Progenitor cell of endocrine pancreas (in vitro differentiated cells): ENCODE measurements around the gene ACTRT2. TPM values are rescaled to one million over a fixed set of nuclear protein-coding genes. Genes with fewer than 3 reads are reported as not detected.

ENCODE experiments used
- DNase-seq: peaks from one replicate; pipeline ENCODE4 v3.0.0; 2021; ENCODE audit warnings: low spot score; ENCODE audit not compliant: unreplicated experiment
- H3K27ac Mint-ChIP-seq: 2 replicates; pipeline ENCODE4 v1.8.0; 2021; ENCODE audit warnings: mild to moderate bottlenecking, moderate library complexity, mixed read lengths
- H3K27me3 Mint-ChIP-seq: 2 replicates; pipeline ENCODE4 v1.8.0; 2021; ENCODE audit warnings: mixed read lengths
- H3K36me3 Mint-ChIP-seq: 2 replicates; pipeline ENCODE4 v1.8.0; 2022; ENCODE audit warnings: mixed read lengths; ENCODE audit not compliant: insufficient read depth
- H3K4me1 Mint-ChIP-seq: 2 replicates; pipeline ENCODE4 v1.8.0; 2021; ENCODE audit warnings: low read depth, mixed read lengths
- H3K4me3 Mint-ChIP-seq: 2 replicates; pipeline ENCODE4 v1.8.0; 2021; ENCODE audit warnings: low read depth, mild to moderate bottlenecking, moderate library complexity, mixed read lengths
- H3K9me3 Mint-ChIP-seq: 2 replicates; pipeline ENCODE4 v1.8.0; 2021; ENCODE audit warnings: low read depth, mixed read lengths
- CTCF ChIP-seq: fragments of 200-600 bp; sonication (generic); IDR thresholded peaks from one replicate; pipeline ENCODE4 v1.5.0; 2021; ENCODE audit warnings: antibody characterized with exemption, mild to moderate bottlenecking; ENCODE audit not compliant: unreplicated experiment
- total RNA-seq: library from RNA; stranded (reverse); gene quantifications from 2 replicates; pipeline ENCODE4 v1.2.1, GENCODE V29; 2021

The ACTRT2 gene
- total RNA-seq, 1 donor from 2014 or later, result not detected

GRCh38 chr1:3007298-3008147 is 13.7 kb upstream of the ACTRT2 start:
- Mint-ChIP-seq H3K4me3 (no peak overlapping the region), H3K36me3 (peaks cover 1% of the 10 kb centered on the region), H3K27ac (no peak overlapping the region), H3K4me1 (peaks cover 3% of the 10 kb centered on the region), H3K9me3 (peaks cover 28% of the 10 kb centered on the region), H3K27me3 (no peaks in the 10 kb centered on the region)
- TF ChIP-seq CTCF, result no peak
- no peak for DNase-seq

- H3K4me3 Mint-ChIP-seq, result no peak overlapping the region
- no peak overlapping the region for H3K27ac Mint-ChIP-seq
- no peak for DNase-seq
- peaks cover 3% of the 10 kb centered on the region for H3K4me1 Mint-ChIP-seq
- H3K9me3 Mint-ChIP-seq, result peaks cover 26% of the 10 kb centered on the region
- no peak for TF ChIP-seq CTCF
- peaks cover 1% of the 10 kb centered on the region for H3K36me3 Mint-ChIP-seq
- H3K27me3 Mint-ChIP-seq, result peaks cover 4% of the 10 kb centered on the region
These were observed 12.2 kb upstream of the ACTRT2 start for GRCh38 chr1:3009021-3009420.

GRCh38 chr1:3009556-3009955 is 11.7 kb upstream of the ACTRT2 start:
- no peak for DNase-seq
- no peak overlapping the region for H3K4me3 Mint-ChIP-seq
- no peak for TF ChIP-seq CTCF
- H3K36me3 Mint-ChIP-seq, result peaks cover 1% of the 10 kb centered on the region
- H3K4me1 Mint-ChIP-seq, result peaks cover 3% of the 10 kb centered on the region
- H3K9me3 Mint-ChIP-seq, result peaks cover 25% of the 10 kb centered on the region
- peaks cover 7% of the 10 kb centered on the region for H3K27me3 Mint-ChIP-seq
- no peak overlapping the region for H3K27ac Mint-ChIP-seq

GRCh38 chr1:3011127-3011526 is 10.1 kb upstream of the ACTRT2 start:
- Mint-ChIP-seq H3K9me3 (peaks cover 25% of the 10 kb centered on the region), H3K4me3 (no peak overlapping the region), H3K27ac (no peak overlapping the region), H3K4me1 (peaks cover 3% of the 10 kb centered on the region), H3K27me3 (peaks cover 7% of the 10 kb centered on the region), H3K36me3 (peaks cover 1% of the 10 kb centered on the region)
- DNase-seq, result no peak
- TF ChIP-seq CTCF, result no peak

GRCh38 chr1:3011631-3012455 is 9.4 kb upstream of the ACTRT2 start:
- Mint-ChIP-seq H3K4me3 (no peak overlapping the region), H3K36me3 (peaks cover 1% of the 10 kb centered on the region), H3K4me1 (peaks cover 3% of the 10 kb centered on the region), H3K9me3 (peaks cover 18% of the 10 kb centered on the region), H3K27ac (no peak overlapping the region), H3K27me3 (peaks cover 7% of the 10 kb centered on the region)
- DNase-seq, result no peak
- TF ChIP-seq CTCF, result no peak
